ENCODE data around the gene HTD2.
"Not testable (repeated sequence)": the region's sequence is repeated elsewhere in the genome, so short reads cannot be mapped to it uniquely, and the experiment has no call there.

Gene HTD2

GRCh38 chr3:58305882-58306711 is at the start of gene HTD2, which contains the start of gene RPP14:
Gene HTD2, plus strand, starts transcription at chr3:58306520. Its CDS starts 11,094 bp downstream, at chr3:58317614.
Gene RPP14, plus strand, starts transcription at chr3:58306245. Its CDS starts 4,085 bp downstream, at chr3:58310330.
- peak; percentile 92 for FAIRE-seq

GRCh38 chr3:58258392-58259055 is 47.8 kb upstream of the HTD2 start:
- FAIRE-seq, result no peak

GRCh38 chr3:58260261-58260731 is 46.0 kb upstream of the HTD2 start:
- FAIRE-seq, result no peak

- no peak for FAIRE-seq
Measured at GRCh38 chr3:58260733-58261132, 45.6 kb upstream of the HTD2 start.

GRCh38 chr3:58261954-58262666 is 44.2 kb upstream of the HTD2 start:
- no peak for FAIRE-seq

GRCh38 chr3:58266577-58266976 is 39.7 kb upstream of the HTD2 start:
- no peak for FAIRE-seq

- not testable (repeated sequence) for FAIRE-seq
Measured at GRCh38 chr3:58267543-58267942, 38.8 kb upstream of the HTD2 start.

GRCh38 chr3:58269356-58269755 is 37.0 kb upstream of the HTD2 start:
- FAIRE-seq, result no peak

- FAIRE-seq, result no peak
Measured at GRCh38 chr3:58270485-58270884, 35.8 kb upstream of the HTD2 start.

- no peak for FAIRE-seq
Measured at GRCh38 chr3:58271901-58272501, 34.3 kb upstream of the HTD2 start.

- no peak for FAIRE-seq
Measured at GRCh38 chr3:58272891-58273290, 33.4 kb upstream of the HTD2 start.

- FAIRE-seq, result not testable (repeated sequence)
Measured at GRCh38 chr3:58273362-58273761, 33.0 kb upstream of the HTD2 start.

- no peak for FAIRE-seq
Measured at GRCh38 chr3:58274027-58274614, 32.2 kb upstream of the HTD2 start.

GRCh38 chr3:58281069-58281468 is 25.3 kb upstream of the HTD2 start:
- FAIRE-seq, result no peak

GRCh38 chr3:58285334-58285733 is 21.0 kb upstream of the HTD2 start:
- no peak for FAIRE-seq

- no peak for FAIRE-seq
Measured at GRCh38 chr3:58287354-58287753, 19.0 kb upstream of the HTD2 start.

GRCh38 chr3:58288011-58288728 is 18.1 kb upstream of the HTD2 start:
- FAIRE-seq, result no peak

GRCh38 chr3:58288964-58289613 is 17.2 kb upstream of the HTD2 start:
- FAIRE-seq, result not testable (repeated sequence)

GRCh38 chr3:58290446-58290845 is 15.9 kb upstream of the HTD2 start:
- FAIRE-seq, result not testable (repeated sequence)

- no peak for FAIRE-seq
Measured at GRCh38 chr3:58291671-58292338, 14.5 kb upstream of the HTD2 start.

GRCh38 chr3:58292866-58293265 is 13.5 kb upstream of the HTD2 start:
- FAIRE-seq, result no peak

All from G401.6 (cell line).